Neural cell (in vitro differentiated cells): Measurements from ENCODE around the gene MYO1D. TPM values are rescaled to one million over a fixed set of nuclear protein-coding genes. Genes with fewer than 3 reads are reported as not detected.

Source experiments
- H2AFZ ChIP-seq: fragments of 200-600, 300-800 bp; sonication (generic), shearing (Covaris generic); 2 replicates; pipeline ENCODE4 v1.6.0; 2014; ENCODE audit warnings: low read depth, mild to moderate bottlenecking, antibody characterized with exemption, low read length, moderate library complexity
- H3F3A ChIP-seq: fragments of 200-600 bp; shearing (Covaris generic); 2 replicates; pipeline ENCODE4 v1.6.1; 2016; ENCODE audit warnings: mild to moderate bottlenecking, moderate library complexity, mixed read lengths, antibody characterized with exemption, low read length; ENCODE audit not compliant: insufficient read depth, poor library complexity, severe bottlenecking
- H3K27ac ChIP-seq: fragments of 200-600, 300-800 bp; sonication (generic), shearing (Covaris generic); 2 replicates; pipeline ENCODE4 v1.5.1; 2014; ENCODE audit warnings: mild to moderate bottlenecking, low read length, moderate library complexity
- H3K27me3 ChIP-seq: fragments of 300-800, 200-600 bp; sonication (generic), shearing (Covaris generic); 2 replicates; pipeline ENCODE4 v1.6.0; 2014; ENCODE audit warnings: mild to moderate bottlenecking, low read depth, low read length, moderate library complexity; ENCODE audit not compliant: insufficient read depth
- H3K36me3 ChIP-seq: fragments of 300-800, 200-600 bp; sonication (generic), shearing (Covaris generic); 2 replicates; pipeline ENCODE4 v1.5.1; 2014; ENCODE audit warnings: mild to moderate bottlenecking, antibody characterized with exemption, low read length, moderate library complexity; ENCODE audit not compliant: insufficient read depth
- H3K4me2 ChIP-seq: fragments of 300-800, 200-600 bp; sonication (generic), shearing (Covaris generic); 2 replicates; pipeline ENCODE4 v1.6.0; 2014; ENCODE audit warnings: mild to moderate bottlenecking, low read length
- H3K4me3 ChIP-seq: fragments of 300-800, 200-600 bp; sonication (generic), shearing (Covaris generic); 2 replicates; pipeline ENCODE4 v1.5.1; 2014; ENCODE audit warnings: mild to moderate bottlenecking, low read length, moderate library complexity
- H3K79me2 ChIP-seq: fragments of 200-600 bp; shearing (Covaris generic); replicated peaks from 2 replicates; pipeline ENCODE4 v1.6.0; 2014; ENCODE audit warnings: mild to moderate bottlenecking, low read length, moderate library complexity; ENCODE audit not compliant: insufficient read depth
- H3K9ac ChIP-seq: fragments of 300-800, 200-600 bp; sonication (generic), shearing (Covaris generic); 2 replicates; pipeline ENCODE4 v1.6.1; 2016; ENCODE audit warnings: mild to moderate bottlenecking, low read length, mixed read lengths
- H3K9me2 ChIP-seq: fragments of 200-600 bp; shearing (Covaris generic); 2 replicates; pipeline ENCODE4 v1.6.1; 2016; ENCODE audit warnings: mild to moderate bottlenecking, low read length, mixed read lengths; ENCODE audit not compliant: insufficient read depth
- H3K9me3 ChIP-seq: fragments of 200-600, 300-800 bp; sonication (generic), shearing (Covaris generic); 2 replicates; pipeline ENCODE4 v1.6.1; 2016; ENCODE audit warnings: mild to moderate bottlenecking, mixed run types, low read length, moderate library complexity, mixed read lengths
- H4K20me1 ChIP-seq: fragments of 200-600 bp; shearing (Covaris generic); 2 replicates; pipeline ENCODE4 v1.6.1; 2016; ENCODE audit warnings: mild to moderate bottlenecking, mixed run types; ENCODE audit not compliant: insufficient read depth
- CTCF ChIP-seq: fragments of 450-650 bp; IDR thresholded peaks from 2 replicates; pipeline ENCODE4 v1.5.1; 2014; ENCODE audit warnings: antibody characterized with exemption, mild to moderate bottlenecking, moderate library complexity; ENCODE audit not compliant: poor library complexity, severe bottlenecking
- EP300 ChIP-seq: fragments of 450-650 bp; conservative IDR thresholded peaks from 2 replicates; pipeline ENCODE4 v1.6.1; 2014; ENCODE audit warnings: antibody characterized with exemption, mild to moderate bottlenecking, moderate library complexity; ENCODE audit not compliant: poor library complexity, severe bottlenecking
- EZH2 ChIP-seq: fragments of 200-600, 300-800 bp; shearing (Covaris generic), sonication (generic); IDR thresholded peaks from 2 replicates; pipeline ENCODE4 v1.6.1; 2014; ENCODE audit warnings: antibody characterized with exemption, low read length, borderline replicate concordance, mild to moderate bottlenecking; ENCODE audit not compliant: insufficient read depth, poor library complexity, severe bottlenecking
- MXI1 ChIP-seq: fragments of 450-650 bp; conservative IDR thresholded peaks from 2 replicates; pipeline ENCODE4 v1.6.1; 2014; ENCODE audit warnings: antibody characterized with exemption, mild to moderate bottlenecking; ENCODE audit not compliant: poor library complexity, severe bottlenecking
- POLR2AphosphoS5 ChIP-seq: IDR thresholded peaks from 2 replicates; pipeline ENCODE4 v1.6.1; 2012
- RAD21 ChIP-seq: fragments of 450-650 bp; conservative IDR thresholded peaks from 2 replicates; pipeline ENCODE4 v1.6.1; 2014; ENCODE audit warnings: antibody characterized with exemption, mild to moderate bottlenecking, moderate library complexity
- SMC3 ChIP-seq: fragments of 450-650 bp; conservative IDR thresholded peaks from 2 replicates; pipeline ENCODE4 v1.6.1; 2014; ENCODE audit warnings: antibody characterized with exemption, mild to moderate bottlenecking, moderate library complexity; ENCODE audit not compliant: poor library complexity
- TAF1 ChIP-seq: IDR thresholded peaks from 2 replicates; pipeline ENCODE4 v1.6.1; 2012; ENCODE audit warnings: low read depth
- polyA plus RNA-seq: library from polyadenylated mRNA; depleted of rRNA; stranded (reverse); fragments of >200 nt; gene quantifications from 2 replicates; pipeline ENCODE4 v1.2.3, GENCODE V29; 2014
- TF ChIP-seq, protein P1 (sequence below): IDR thresholded peaks from 2 replicates; pipeline ENCODE4 v1.6.1; 2012; ENCODE audit warnings: borderline replicate concordance

MYO1D gene
- polyA plus RNA-seq, 1 donor from 2014 or later = 10.7 TPM

- no peak overlapping the region for H3K27ac ChIP-seq
- H3K9me3 ChIP-seq = no peaks in the 10 kb centered on the region
- no peak overlapping the region for H3K4me3 ChIP-seq
- H3F3A ChIP-seq = no peaks in the 10 kb centered on the region
- peaks cover 10% of the 10 kb centered on the region for H4K20me1 ChIP-seq
- no peak overlapping the region for H3K9ac ChIP-seq
- H2AFZ ChIP-seq = no peak overlapping the region
- H3K36me3 ChIP-seq = peaks cover 13% of the 10 kb centered on the region
- H3K27me3 ChIP-seq = no peaks in the 10 kb centered on the region
- H3K4me2 ChIP-seq = no peak overlapping the region
- H3K79me2 ChIP-seq = peaks cover 34% of the 10 kb centered on the region
- no peaks in the 10 kb centered on the region for H3K9me2 ChIP-seq
- TF ChIP-seq EP300 (no peak), EZH2 (no peak), POLR2AphosphoS5 (no peak), MXI1 (no peak), CTCF (no peak), TAF1 (no peak), SMC3 (no peak), RAD21 (no peak)
- TF ChIP-seq, protein P1, sequence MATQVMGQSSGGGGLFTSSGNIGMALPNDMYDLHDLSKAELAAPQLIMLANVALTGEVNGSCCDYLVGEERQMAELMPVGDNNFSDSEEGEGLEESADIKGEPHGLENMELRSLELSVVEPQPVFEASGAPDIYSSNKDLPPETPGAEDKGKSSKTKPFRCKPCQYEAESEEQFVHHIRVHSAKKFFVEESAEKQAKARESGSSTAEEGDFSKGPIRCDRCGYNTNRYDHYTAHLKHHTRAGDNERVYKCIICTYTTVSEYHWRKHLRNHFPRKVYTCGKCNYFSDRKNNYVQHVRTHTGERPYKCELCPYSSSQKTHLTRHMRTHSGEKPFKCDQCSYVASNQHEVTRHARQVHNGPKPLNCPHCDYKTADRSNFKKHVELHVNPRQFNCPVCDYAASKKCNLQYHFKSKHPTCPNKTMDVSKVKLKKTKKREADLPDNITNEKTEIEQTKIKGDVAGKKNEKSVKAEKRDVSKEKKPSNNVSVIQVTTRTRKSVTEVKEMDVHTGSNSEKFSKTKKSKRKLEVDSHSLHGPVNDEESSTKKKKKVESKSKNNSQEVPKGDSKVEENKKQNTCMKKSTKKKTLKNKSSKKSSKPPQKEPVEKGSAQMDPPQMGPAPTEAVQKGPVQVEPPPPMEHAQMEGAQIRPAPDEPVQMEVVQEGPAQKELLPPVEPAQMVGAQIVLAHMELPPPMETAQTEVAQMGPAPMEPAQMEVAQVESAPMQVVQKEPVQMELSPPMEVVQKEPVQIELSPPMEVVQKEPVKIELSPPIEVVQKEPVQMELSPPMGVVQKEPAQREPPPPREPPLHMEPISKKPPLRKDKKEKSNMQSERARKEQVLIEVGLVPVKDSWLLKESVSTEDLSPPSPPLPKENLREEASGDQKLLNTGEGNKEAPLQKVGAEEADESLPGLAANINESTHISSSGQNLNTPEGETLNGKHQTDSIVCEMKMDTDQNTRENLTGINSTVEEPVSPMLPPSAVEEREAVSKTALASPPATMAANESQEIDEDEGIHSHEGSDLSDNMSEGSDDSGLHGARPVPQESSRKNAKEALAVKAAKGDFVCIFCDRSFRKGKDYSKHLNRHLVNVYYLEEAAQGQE = no peak
Measured at GRCh38 chr17:32493976-32494513, 382.9 kb downstream of the MYO1D start.

DNA sequence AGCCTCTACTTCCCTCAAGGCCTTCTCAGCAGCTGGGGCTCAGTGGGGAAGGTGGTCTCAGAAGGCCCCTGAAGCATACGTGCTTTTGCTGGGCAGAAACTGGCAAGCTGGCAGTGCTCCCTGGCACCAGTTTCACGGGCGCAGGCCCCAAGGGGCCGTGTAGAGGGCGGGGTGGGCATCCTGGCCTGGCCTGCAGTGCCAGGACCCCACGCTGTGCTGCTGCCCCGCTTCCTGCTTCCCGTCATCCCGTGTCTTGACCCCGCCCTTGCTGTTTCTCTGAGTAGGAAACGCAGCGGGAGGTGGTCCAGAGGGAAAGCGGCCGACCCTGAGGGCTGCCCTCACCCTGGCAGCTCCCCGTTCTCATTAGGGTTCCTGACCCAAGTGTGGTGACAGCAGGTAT is 383.4 kb downstream of the MYO1D start:
- Histone ChIP-seq H3K36me3 (peaks cover 17% of the 10 kb centered on the region), H3K9ac (no peak overlapping the region), H3K9me2 (no peaks in the 10 kb centered on the region), H3F3A (no peaks in the 10 kb centered on the region), H4K20me1 (peaks cover 10% of the 10 kb centered on the region), H3K79me2 (peaks cover 39% of the 10 kb centered on the region), H3K27ac (no peak overlapping the region), H3K9me3 (no peaks in the 10 kb centered on the region), H3K4me2 (no peak overlapping the region), H3K4me3 (no peak overlapping the region), H2AFZ (no peak overlapping the region), H3K27me3 (no peaks in the 10 kb centered on the region)
- TF ChIP-seq EP300 = no peak
- no peak for TF ChIP-seq MXI1
- TF ChIP-seq RAD21 = no peak
- TF ChIP-seq, protein P1 = no peak
- TF ChIP-seq CTCF = no peak
- no peak for TF ChIP-seq SMC3
- no peak for TF ChIP-seq TAF1
- TF ChIP-seq EZH2 = no peak
- TF ChIP-seq POLR2AphosphoS5 = no peak
